GM23338 (cell line): ENCODE results near the gene AQP7. TPM values are rescaled to one million over a fixed set of nuclear protein-coding genes. Genes with fewer than 3 reads are reported as not detected.
"Not testable (repeated sequence)": the region's sequence is repeated elsewhere in the genome, so short reads cannot be mapped to it uniquely, and the experiment has no call there.

ENCODE experiments used
- ATAC-seq: fragments of 200-7000 bp; cut with Tn5 transposase; 3 replicates; pipeline ENCODE4 v1.9.1; 2020
- DNase-seq: peaks from one replicate; pipeline ENCODE4 v3.0.0-alpha.2; 2015; ENCODE audit warnings: low spot score
- H2AFZ ChIP-seq: fragments of 200-600 bp; sonication (generic); 2 replicates; pipeline ENCODE4 v1.8.0; 2016; ENCODE audit warnings: antibody characterized with exemption, mild to moderate bottlenecking, moderate library complexity
- H3F3A ChIP-seq: fragments of 200-600 bp; sonication (generic); replicated peaks from 2 replicates; pipeline ENCODE4 v1.8.0; 2017; ENCODE audit warnings: antibody characterized with exemption, mixed run types, low read depth
- H3K27ac ChIP-seq: fragments of 200-600 bp; sonication (generic); 2 replicates; pipeline ENCODE4 v1.6.1; 2016; ENCODE audit warnings: low read depth
- H3K27me3 ChIP-seq: fragments of 200-600 bp; sonication (generic); 2 replicates; pipeline ENCODE4 v1.8.0; 2016; ENCODE audit warnings: mild to moderate bottlenecking, mixed run types, moderate library complexity; ENCODE audit not compliant: insufficient read depth
- H3K36me3 ChIP-seq: fragments of 200-600 bp; sonication (generic); 2 replicates; pipeline ENCODE4 v1.8.0; 2016; ENCODE audit warnings: mild to moderate bottlenecking; ENCODE audit not compliant: insufficient read depth
- H3K4me1 ChIP-seq: fragments of 200-600 bp; sonication (generic); 2 replicates; pipeline ENCODE4 v1.8.0; 2016; ENCODE audit warnings: mild to moderate bottlenecking, moderate library complexity; ENCODE audit not compliant: insufficient read depth
- H3K4me2 ChIP-seq: fragments of 200-600 bp; sonication (generic); 2 replicates; pipeline ENCODE4 v1.7.1; 2017; ENCODE audit warnings: mixed run types
- H3K4me3 ChIP-seq: fragments of 200-600 bp; sonication (generic); 2 replicates; pipeline ENCODE4 v1.6.1; 2016; ENCODE audit warnings: mixed run types
- H3K79me2 ChIP-seq: fragments of 200-600 bp; sonication (generic); replicated peaks from 2 replicates; pipeline ENCODE4 v1.8.0; 2017; ENCODE audit warnings: mild to moderate bottlenecking; ENCODE audit not compliant: insufficient read depth
- H3K9me2 ChIP-seq: fragments of 200-600 bp; sonication (generic); 2 replicates; pipeline ENCODE4 v1.8.0; 2017; ENCODE audit not compliant: insufficient read depth
- H4K20me1 ChIP-seq: fragments of 200-600 bp; sonication (generic); replicated peaks from 2 replicates; pipeline ENCODE4 v1.8.0; 2017; ENCODE audit warnings: mild to moderate bottlenecking; ENCODE audit not compliant: insufficient read depth
- H3K27ac Mint-ChIP-seq: 2 replicates; pipeline ENCODE4 v1.8.0; 2020; ENCODE audit warnings: inconsistent platforms, mild to moderate bottlenecking, moderate library complexity, mixed read lengths
- H3K27me3 Mint-ChIP-seq: 3 replicates; pipeline ENCODE4 v1.8.0; 2022; ENCODE audit warnings: low read depth, mild to moderate bottlenecking, moderate library complexity, mixed read lengths, inconsistent platforms; ENCODE audit not compliant: insufficient read depth, poor library complexity
- H3K36me3 Mint-ChIP-seq: 3 replicates; pipeline ENCODE4 v1.8.0; 2021; ENCODE audit warnings: low read depth, mild to moderate bottlenecking, inconsistent platforms, moderate library complexity, mixed read lengths
- H3K4me1 Mint-ChIP-seq: 3 replicates; pipeline ENCODE4 v1.8.0; 2020; ENCODE audit warnings: mild to moderate bottlenecking, inconsistent platforms, mixed read lengths
- H3K4me3 Mint-ChIP-seq: 3 replicates; pipeline ENCODE4 v1.8.0; 2021; ENCODE audit warnings: moderate library complexity, mild to moderate bottlenecking, inconsistent platforms, mixed read lengths
- H3K9me3 Mint-ChIP-seq: 3 replicates; pipeline ENCODE4 v1.8.0; 2020; ENCODE audit warnings: moderate library complexity, mild to moderate bottlenecking, inconsistent platforms, mixed read lengths
- CREB1 ChIP-seq: fragments of 250-450 bp; sonication (Bioruptor Pico); IDR thresholded peaks from 2 replicates; pipeline ENCODE4 v1.5.0; 2020; ENCODE audit warnings: low read depth, mild to moderate bottlenecking, moderate library complexity
- CTCF ChIP-seq, 2 experiments: fragments of 200-600 bp in 1 of 2; sonication (generic) in 1 of 2; conservative IDR thresholded peaks; 2 replicates each; pipeline versions ENCODE4 v1.5.1 to v1.6.1; 2016 to 2017; ENCODE audit warnings: antibody characterized with exemption in 2 of 2, low read depth in 2 of 2, mild to moderate bottlenecking in 2 of 2, moderate library complexity in 1 of 2
- ETS1 ChIP-seq: IDR thresholded peaks from 2 replicates; pipeline ENCODE4 v1.6.1; 2016; ENCODE audit warnings: antibody characterized with exemption
- EZH2 ChIP-seq: fragments of 200-600 bp; sonication (generic); IDR thresholded peaks from one replicate; pipeline ENCODE4 v1.8.0; 2017; ENCODE audit warnings: antibody characterized with exemption, mild to moderate bottlenecking, low read depth; ENCODE audit not compliant: unreplicated experiment
- POLR2AphosphoS5 ChIP-seq: IDR thresholded peaks from 2 replicates; pipeline ENCODE4 v1.6.1; 2016; ENCODE audit warnings: antibody characterized with exemption, low read depth
- REST ChIP-seq: IDR thresholded peaks from one replicate; pipeline ENCODE4 v1.6.1; 2018; ENCODE audit warnings: antibody characterized with exemption; ENCODE audit not compliant: unreplicated experiment
- STAT1 ChIP-seq: IDR thresholded peaks from one replicate; pipeline ENCODE4 v1.6.1; 2016; ENCODE audit warnings: antibody characterized with exemption; ENCODE audit not compliant: unreplicated experiment
- ZNF331 ChIP-seq: fragments of 250-450 bp; sonication (Bioruptor Pico); IDR thresholded peaks from 2 replicates; pipeline ENCODE4 v1.5.0; 2020; ENCODE audit warnings: low read depth, mild to moderate bottlenecking, moderate library complexity
- polyA plus RNA-seq: library from polyadenylated mRNA; unstranded; fragments of >200 nt; fragmentation: Nextera tagmentation; extraction: Ambion mirVana; gene quantifications from 2 replicates; pipeline ENCODE4 v1.2.1, GENCODE V29; 2016
- total RNA-seq: library from RNA; depleted of rRNA; stranded (reverse); fragments of >200 nt; shearing (Covaris generic); gene quantifications from 2 replicates; pipeline ENCODE4 v1.2.3, GENCODE V29; 2014

Gene AQP7
- total and polyA plus RNA-seq, 2 experiments from 2014 or later = not detected

GRCh38 chr9:33425128-33425533 lies 22.8 kb upstream of the AQP7 start:
- Histone ChIP-seq H3K27me3 (no peaks in the 10 kb centered on the region), H3K27ac (no peak overlapping the region), H4K20me1 (no peaks in the 10 kb centered on the region), H3K4me3 (no peak overlapping the region), H3K36me3 (no peaks in the 10 kb centered on the region), H3F3A (no peaks in the 10 kb centered on the region), H3K79me2 (no peaks in the 10 kb centered on the region), H2AFZ (no peak overlapping the region), H3K4me1 (no peaks in the 10 kb centered on the region), H3K9me2 (no peaks in the 10 kb centered on the region), H3K4me2 (no peak overlapping the region)
- Mint-ChIP-seq H3K27me3 (peaks cover 2% of the 10 kb centered on the region), H3K4me1 (peaks cover 5% of the 10 kb centered on the region; the same call in 1 of the 3 replicates), H3K36me3 (no peaks in the 10 kb centered on the region), H3K27ac (no peak overlapping the region), H3K4me3 (no peak overlapping the region), H3K9me3 (peaks cover 2% of the 10 kb centered on the region; the same call in 2 of the 3 replicates)
- ATAC-seq (no peak), DNase-seq (no peak)
- TF ChIP-seq POLR2AphosphoS5 = no peak
- no peak for TF ChIP-seq STAT1
- no peak for TF ChIP-seq CREB1
- TF ChIP-seq CTCF (conservative IDR thresholded peaks at IDR 0.05; ENCODE audit: low read depth in 2 of 2) = no peak
- TF ChIP-seq ZNF331 = no peak
- TF ChIP-seq REST = no peak
- no peak for TF ChIP-seq EZH2
- TF ChIP-seq ETS1 = no peak

- not testable (repeated sequence) for H3K4me1 Mint-ChIP-seq, ATAC-seq, H3K36me3 ChIP-seq, H4K20me1 ChIP-seq, H3K4me1 ChIP-seq, H3K36me3 Mint-ChIP-seq, H3K9me3 Mint-ChIP-seq, H3K27me3 Mint-ChIP-seq, H3K4me3 Mint-ChIP-seq, H3K4me2 ChIP-seq, H3K4me3 ChIP-seq, H3K27ac ChIP-seq, H3K27ac Mint-ChIP-seq, H3K27me3 ChIP-seq, DNase-seq, H3K9me2 ChIP-seq, H3F3A ChIP-seq, H3K79me2 ChIP-seq, H2AFZ ChIP-seq
These were observed 22.1 kb upstream of the AQP7 start for GRCh38 chr9:33424492-33424891.

- H3K9me3 Mint-ChIP-seq, DNase-seq, H3K36me3 ChIP-seq, H3K4me1 Mint-ChIP-seq, H3K4me3 ChIP-seq, H3K27ac Mint-ChIP-seq, H2AFZ ChIP-seq, H3K36me3 Mint-ChIP-seq, H3K27me3 ChIP-seq, H3K4me2 ChIP-seq, H3K79me2 ChIP-seq, ATAC-seq, H3K4me1 ChIP-seq, H3K27me3 Mint-ChIP-seq, H3K9me2 ChIP-seq, H3K4me3 Mint-ChIP-seq, H4K20me1 ChIP-seq, H3F3A ChIP-seq, H3K27ac ChIP-seq: not testable (repeated sequence)
These were observed 21.7 kb upstream of the AQP7 start for GRCh38 chr9:33424043-33424442.
